HepG2 (cell line): Measurements from ENCODE around the gene PTK7. TPM values are rescaled to one million over a fixed set of nuclear protein-coding genes. Genes with fewer than 3 reads are reported as not detected.

ENCODE experiments used
- AKAP8 ChIP-seq: sonication (generic); formaldehyde crosslinking; IDR thresholded peaks from 2 replicates; pipeline ENCODE4 v1.5.1; 2020; ENCODE audit warnings: mild to moderate bottlenecking, missing genetic modification reagents
- DR1 ChIP-seq: sonication (generic); formaldehyde crosslinking; IDR thresholded peaks from 2 replicates; pipeline ENCODE4 v1.8.0; 2021; ENCODE audit warnings: mild to moderate bottlenecking, missing genetic modification reagents, inconsistent platforms
- ETV6 ChIP-seq: sonication (generic); formaldehyde crosslinking; conservative IDR thresholded peaks from 2 replicates; pipeline ENCODE4 v1.4.0; 2020; ENCODE audit warnings: missing genetic modification reagents
- FOSL2 ChIP-seq: sonication (generic); formaldehyde crosslinking; IDR thresholded peaks from 2 replicates; pipeline ENCODE4 v1.4.0; 2020; ENCODE audit warnings: missing genetic modification reagents
- FOXC1 ChIP-seq: sonication (generic); formaldehyde crosslinking; IDR thresholded peaks from 2 replicates; pipeline ENCODE4 v1.8.0; 2022; ENCODE audit warnings: mild to moderate bottlenecking, missing genetic modification reagents, borderline replicate concordance
- GMEB2 ChIP-seq: IDR thresholded peaks from 2 replicates; pipeline ENCODE4 v1.6.1; 2016; ENCODE audit warnings: missing biosample characterization, missing genetic modification reagents, low read depth
- GZF1 ChIP-seq: sonication (generic); formaldehyde crosslinking; IDR thresholded peaks from 2 replicates; pipeline ENCODE4 v1.5.1; 2020; ENCODE audit warnings: mild to moderate bottlenecking, missing genetic modification reagents
- HDAC2 ChIP-seq: sonication (generic); formaldehyde crosslinking; IDR thresholded peaks from 2 replicates; pipeline ENCODE4 v1.4.0; 2020; ENCODE audit warnings: missing genetic modification reagents
- HOXA7 ChIP-seq: sonication (generic); formaldehyde crosslinking; IDR thresholded peaks from 2 replicates; pipeline ENCODE4 v1.8.1; 2022; ENCODE audit warnings: mild to moderate bottlenecking, missing genetic modification reagents, moderate library complexity
- KMT2B ChIP-seq: IDR thresholded peaks from 2 replicates; pipeline ENCODE4 v1.6.1; 2016; ENCODE audit warnings: missing genetic modification reagents, missing compliant biosample characterization
- MBD4 ChIP-seq: IDR thresholded peaks from 2 replicates; pipeline ENCODE4 v1.6.1; 2012; ENCODE audit warnings: low read length, inconsistent platforms, borderline replicate concordance
- MEIS1 ChIP-seq: sonication (generic); formaldehyde crosslinking; IDR thresholded peaks from 2 replicates; pipeline ENCODE4 v1.9.0; 2021; ENCODE audit warnings: mild to moderate bottlenecking, missing genetic modification reagents, moderate library complexity, borderline replicate concordance
- POLR2AphosphoS2 ChIP-seq: IDR thresholded peaks from 2 replicates; pipeline ENCODE4 v1.6.1; 2011; ENCODE audit warnings: low read depth, low read length, improper control_type of control experiment
- SETDB1 ChIP-seq: sonication (generic); formaldehyde crosslinking; IDR thresholded peaks from 2 replicates; pipeline ENCODE4 v1.5.1; 2020; ENCODE audit warnings: missing genetic modification reagents, mild to moderate bottlenecking, borderline replicate concordance
- SP1 ChIP-seq, 2 experiments: fragments of 450-650 bp in 1 of 2; sonication (generic) in 1 of 2; formaldehyde crosslinking in 1 of 2; IDR thresholded peaks; 2 replicates each; pipeline versions ENCODE4 v1.4.0 to v1.6.1; 2016 to 2020; ENCODE audit warnings: missing genetic modification reagents in 1 of 2
- ZBTB44 ChIP-seq: sonication (generic); formaldehyde crosslinking; IDR thresholded peaks from 2 replicates; pipeline ENCODE4 v1.4.0; 2020; ENCODE audit warnings: missing genetic modification reagents
- ZFP36L2 ChIP-seq: sonication (generic); formaldehyde crosslinking; IDR thresholded peaks from 2 replicates; pipeline ENCODE4 v1.4.0; 2020; ENCODE audit warnings: missing genetic modification reagents
- ZNF362 ChIP-seq: sonication (generic); formaldehyde crosslinking; IDR thresholded peaks from 2 replicates; pipeline ENCODE4 v1.4.0; 2020; ENCODE audit warnings: missing genetic modification reagents, mild to moderate bottlenecking, borderline replicate concordance
- ZNF549 ChIP-seq: sonication (generic); formaldehyde crosslinking; IDR thresholded peaks from 2 replicates; pipeline ENCODE4 v1.5.0; 2020; ENCODE audit warnings: missing genetic modification reagents
- ZNF639 ChIP-seq: conservative IDR thresholded peaks from 2 replicates; pipeline ENCODE4 v1.6.1; 2018; ENCODE audit warnings: missing genetic modification reagents
- ZNF678 ChIP-seq: sonication (generic); formaldehyde crosslinking; IDR thresholded peaks from 2 replicates; pipeline ENCODE4 v1.4.0; 2020; ENCODE audit warnings: mild to moderate bottlenecking, missing genetic modification reagents
- ZXDC ChIP-seq: sonication (generic); formaldehyde crosslinking; IDR thresholded peaks from 2 replicates; pipeline ENCODE4 v1.5.0; 2020; ENCODE audit warnings: mild to moderate bottlenecking, missing genetic modification reagents
- polyA plus RNA-seq, 8 experiments: library from polyadenylated mRNA; depleted of rRNA in 3 of 8; stranded (reverse) in 7 of 8; unstranded in 1 of 8; fragments of >200 nt; fragmentation: Illumina TruSeq in 4 of 8; extraction: Trizol in 4 of 8; gene quantifications; 2 replicates each; pipeline versions ENCODE4 v1.2.1 to v1.2.3, GENCODE V29; 2011 to 2016; ENCODE audit warnings: low read depth in 4 of 8, missing spikeins in 1 of 8, mixed read lengths in 1 of 8; ENCODE audit not compliant: insufficient read depth in 1 of 8
- total RNA-seq, 5 experiments: library from RNA; depleted of rRNA; stranded (reverse); fragments of >200 nt; fragmentation: Illumina TruSeq; extraction: Trizol; gene quantifications; 2 replicates each; pipeline ENCODE4 v1.2.3, GENCODE V29; 2016; ENCODE audit warnings: low read depth in 1 of 5

The PTK7 gene
- total and polyA plus RNA-seq, 2 of the 13 experiments (the other 11 are each of a cell fraction or from before 2014, with no cell fraction given), result 98.5 to 99.8 TPM

GRCh38 chr6:43170931-43171706 lies 95.0 kb downstream of the PTK7 start, which contains the start of gene SRF (continued):
- TF ChIP-seq ETV6 (CRISPR knock-in tag) (peak; percentile 40; the same call in 1 of the 2 replicates), AKAP8 (CRISPR knock-in tag) (no peak), MBD4 (no peak), ZBTB44 (CRISPR knock-in tag) (no peak), SETDB1 (CRISPR knock-in tag) (no peak), HDAC2 (peak; percentile 24; the same call in 1 of the 2 replicates), FOSL2 (no peak), MEIS1 (CRISPR knock-in tag) (peak; percentile 92; the same call in 1 of the 2 replicates), HOXA7 (CRISPR knock-in tag) (no peak), SP1 (IDR thresholded peaks at IDR 0.05) (no peak), SP1 (CRISPR knock-in tag; IDR thresholded peaks at IDR 0.05) (peak; percentile 41; the same call in 1 of the 2 replicates), GMEB2 (CRISPR knock-in tag) (no peak), ZNF549 (CRISPR knock-in tag) (no peak), ZNF639 (CRISPR knock-in tag) (no peak), POLR2AphosphoS2 (no peak), DR1 (CRISPR knock-in tag) (peak; percentile 75), ZNF362 (CRISPR knock-in tag) (peak; percentile 60; the same call in 1 of the 2 replicates), ZFP36L2 (CRISPR knock-in tag) (no peak), KMT2B (0 out of 2 replicates have a peak, but pooled peaks have one; percentile 53), FOXC1 (CRISPR knock-in tag) (no peak), GZF1 (CRISPR knock-in tag) (no peak; the same call in 1 of the 2 replicates), ZNF678 (CRISPR knock-in tag) (no peak; the same call in none of the 2 replicates), ZXDC (peak; percentile 85)
